Right lobe of liver (tissue), 4 donors: Measurements from ENCODE around the gene ATP2B1.

Source experiments
- CTCF ChIP-seq, 4 donors: fragments of 200-600 bp in 3 of 4; fragments of 450-650 bp in 1 of 4; IDR thresholded peaks; one replicate each; pipeline versions ENCODE4 v1.5.1 to v1.8.0; 2016 to 2022; ENCODE audit warnings: antibody characterized with exemption in 4 of 4, mild to moderate bottlenecking in 2 of 4
- POLR2A ChIP-seq: fragments of 450-650 bp; IDR thresholded peaks from one replicate; pipeline ENCODE4 v1.6.1; 2017; ENCODE audit warnings: antibody characterized with exemption, mild to moderate bottlenecking
- donor health status: DM: no; HTN: no; CAD: no.
- donor health status: DM: no; HTN: no; CAD: no.
- donor health status: DM: no; HTN: yes; CAD: no.

- TF ChIP-seq CTCF (IDR thresholded peaks at IDR 0.05): no peak
- TF ChIP-seq POLR2A: no peak
These were observed 46.0 kb downstream of the ATP2B1 start for GRCh38 chr12:89662623-89663022.
